GM12878 (cell line): ENCODE results near the gene C10orf90.

Experiments
- ATF3 ChIP-seq: IDR thresholded peaks from 2 replicates; pipeline ENCODE4 v1.6.1; 2011; ENCODE audit warnings: low read depth, mild to moderate bottlenecking, low read length, moderate library complexity, borderline replicate concordance; ENCODE audit errors: extremely low read depth
- BCL11A ChIP-seq: IDR thresholded peaks from 2 replicates; pipeline ENCODE4 v1.6.1; 2011; ENCODE audit warnings: low read depth, low read length
- BCL3 ChIP-seq: IDR thresholded peaks from 2 replicates; pipeline ENCODE4 v1.6.1; 2011; ENCODE audit warnings: borderline replicate concordance, low read depth, mild to moderate bottlenecking, moderate library complexity, low read length; ENCODE audit not compliant: insufficient read depth, poor library complexity, severe bottlenecking
- CBFB ChIP-seq: IDR thresholded peaks from 2 replicates; pipeline ENCODE4 v1.6.1; 2016; ENCODE audit warnings: antibody characterized with exemption, low read depth
- CREB1 ChIP-seq: IDR thresholded peaks from 2 replicates; pipeline ENCODE4 v1.6.1; 2012; ENCODE audit warnings: low read depth, mild to moderate bottlenecking, inconsistent platforms
- CTCF ChIP-seq, 3 experiments: IDR thresholded peaks in 2 of 3; conservative IDR thresholded peaks in 1 of 3; 2 replicates each; pipeline ENCODE4 v1.5.1; 2011; ENCODE audit warnings: low read depth in 3 of 3, low read length in 3 of 3, mild to moderate bottlenecking in 3 of 3, control low read depth in 2 of 3, moderate library complexity in 2 of 3, inconsistent platforms in 1 of 3, mixed read lengths in 1 of 3; ENCODE audit not compliant: control insufficient read depth in 2 of 3, insufficient read depth in 1 of 3; ENCODE audit errors: extremely low read depth in 1 of 3
- HCFC1 ChIP-seq: fragments of 150-350 bp; IDR thresholded peaks from 2 replicates; pipeline ENCODE4 v1.6.1; 2014; ENCODE audit warnings: low read length
- MXI1 ChIP-seq: fragments of 150-350 bp; IDR thresholded peaks from 2 replicates; pipeline ENCODE4 v1.6.1; 2011; ENCODE audit warnings: low read depth, mild to moderate bottlenecking, inconsistent platforms, low read length, improper control_type of control experiment
- MYC ChIP-seq: IDR thresholded peaks from 2 replicates; pipeline ENCODE4 v1.6.1; 2011; ENCODE audit warnings: mild to moderate bottlenecking, low read length, moderate library complexity, inconsistent platforms; ENCODE audit not compliant: insufficient read depth, insufficient replicate concordance, insufficient read length, severe bottlenecking
- POLR2A ChIP-seq: IDR thresholded peaks from 2 replicates; pipeline ENCODE4 v1.6.1; 2011; ENCODE audit warnings: low read depth, mild to moderate bottlenecking, low read length
- POLR2AphosphoS5 ChIP-seq: IDR thresholded peaks from 2 replicates; pipeline ENCODE4 v1.6.1; 2011; ENCODE audit warnings: mild to moderate bottlenecking, low read length, inconsistent platforms
- RAD21 ChIP-seq: IDR thresholded peaks from 2 replicates; pipeline ENCODE4 v1.6.1; 2011; ENCODE audit warnings: mild to moderate bottlenecking, low read depth, low read length, moderate library complexity; ENCODE audit not compliant: insufficient read depth
- YY1 ChIP-seq: IDR thresholded peaks from 2 replicates; pipeline ENCODE4 v1.6.1; 2011; ENCODE audit warnings: low read depth, mild to moderate bottlenecking, low read length

DNA sequence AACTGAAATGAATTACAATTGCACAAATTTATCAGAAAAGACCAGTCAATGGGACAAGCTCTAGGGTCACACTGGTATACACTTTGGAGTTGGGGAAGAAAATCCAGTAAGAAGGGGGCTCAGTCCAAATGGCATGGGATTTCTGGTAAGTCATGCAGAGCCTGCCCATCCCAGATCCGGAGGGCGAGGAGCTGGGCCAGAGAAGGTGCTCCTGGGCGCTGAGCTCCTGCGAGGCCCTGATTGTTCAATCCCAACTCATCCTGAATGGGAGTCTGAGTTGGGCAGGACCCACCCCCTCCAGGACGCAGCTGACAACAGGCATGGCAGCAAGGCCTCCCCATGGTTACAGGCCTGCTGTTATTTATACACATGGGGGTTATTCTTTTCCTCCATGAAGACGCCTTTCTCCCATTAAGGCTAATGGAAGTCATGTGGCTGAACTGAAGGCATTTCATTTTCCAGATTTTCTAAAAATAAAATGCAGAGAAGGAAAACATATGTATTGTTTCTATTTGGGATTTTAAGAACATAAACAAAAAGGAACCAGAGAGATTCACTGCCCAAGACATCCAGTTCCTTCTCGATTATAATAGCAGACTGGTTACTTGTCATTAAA is 191.1 kb downstream of the C10orf90 start:
- no peak for TF ChIP-seq BCL3
- no peak for TF ChIP-seq RAD21
- no peak for TF ChIP-seq POLR2A
- TF ChIP-seq CREB1, result no peak
- TF ChIP-seq CTCF (IDR thresholded peaks at IDR 0.05 in 2 of 3, conservative IDR thresholded peaks at IDR 0.05 in 1 of 3; ENCODE audit: control insufficient read depth in 2 of 3, extremely low read depth in 1 of 3, insufficient read depth in 1 of 3, low read depth in 3 of 3, low read length in 3 of 3), result no peak
- TF ChIP-seq CBFB, result no peak
- TF ChIP-seq MYC, result no peak
- no peak for TF ChIP-seq YY1
- no peak for TF ChIP-seq MXI1
- no peak for TF ChIP-seq HCFC1
- no peak for TF ChIP-seq ATF3
- no peak for TF ChIP-seq POLR2AphosphoS5
- no peak for TF ChIP-seq BCL11A
